ENCODE measurements around the gene RNF157.
A peak's percentile ranks its signal among the peaks of the same experiment; 100 is the strongest.

Gene RNF157

GRCh38 chr17:76155988-76156661, 84.2 kb downstream of the RNF157 start:
- no peak for DNase-seq (ENCODE audit: low spot score)

GRCh38 chr17:76154936-76155845, 85.1 kb downstream of the RNF157 start:
- no peak for DNase-seq (ENCODE audit: low spot score)

- no peak for DNase-seq (ENCODE audit: low spot score)
Observed at GRCh38 chr17:76154292-76154691, 86.0 kb downstream of the RNF157 start.

GRCh38 chr17:76153640-76154039, 86.7 kb downstream of the RNF157 start:
- no peak for DNase-seq (ENCODE audit: low spot score)

GRCh38 chr17:76153202-76153601, 87.1 kb downstream of the RNF157 start:
- DNase-seq (ENCODE audit: low spot score), result no peak

- DNase-seq (ENCODE audit: low spot score), result no peak
Observed at GRCh38 chr17:76152591-76152990, 87.7 kb downstream of the RNF157 start.

GRCh38 chr17:76151896-76152454, 88.3 kb downstream of the RNF157 start:
- no peak for DNase-seq (ENCODE audit: low spot score)

GRCh38 chr17:76150712-76151622, 89.3 kb downstream of the RNF157 start:
- no peak for DNase-seq (ENCODE audit: low spot score)

- DNase-seq (ENCODE audit: low spot score), result no peak
Observed at GRCh38 chr17:76149214-76149613, 91.1 kb downstream of the RNF157 start.

GRCh38 chr17:76148015-76148326, 92.3 kb downstream of the RNF157 start:
- no peak for DNase-seq (ENCODE audit: low spot score)

GRCh38 chr17:76147211-76148014, 92.9 kb downstream of the RNF157 start:
- no peak for DNase-seq (ENCODE audit: low spot score)

GRCh38 chr17:76146053-76146851, 94.0 kb downstream of the RNF157 start:
- DNase-seq (ENCODE audit: low spot score), result no peak

GRCh38 chr17:76145231-76146052, 94.9 kb downstream of the RNF157 start:
- DNase-seq (ENCODE audit: low spot score), result no peak

- DNase-seq (ENCODE audit: low spot score), result no peak
Observed at GRCh38 chr17:76142585-76143041, 97.7 kb downstream of the RNF157 start.

- no peak for DNase-seq (ENCODE audit: low spot score)
Observed at GRCh38 chr17:76142039-76142584, 98.2 kb downstream of the RNF157 start.

- peak; percentile 59 for DNase-seq (ENCODE audit: low spot score)
Observed at GRCh38 chr17:76141212-76142038, 98.9 kb downstream of the RNF157 start, which contains the start of gene FOXJ1. Gene FOXJ1 (minus strand): TSS chr17:76141245. CDS start chr17:76140395, 850 bp downstream.

- DNase-seq (ENCODE audit: low spot score), result no peak
Observed at GRCh38 chr17:76140661-76141211, 99.6 kb downstream of the RNF157 start.
